Lower leg skin (tissue), 3 donors: ENCODE measurements around the gene EHMT1.

Experiments used
- CTCF ChIP-seq, 3 donors: fragments of 450-650 bp; IDR thresholded peaks; one replicate each; pipeline ENCODE4 v1.5.1; 2016; ENCODE audit warnings: antibody characterized with exemption in 3 of 3, mild to moderate bottlenecking in 3 of 3, moderate library complexity in 2 of 3
- POLR2A ChIP-seq, 2 donors: fragments of 450-650 bp; IDR thresholded peaks; one replicate each; pipeline ENCODE4 v1.6.1; 2016 to 2017; ENCODE audit warnings: antibody characterized with exemption in 2 of 2, mild to moderate bottlenecking in 1 of 2, moderate library complexity in 1 of 2

- TF ChIP-seq CTCF (IDR thresholded peaks at IDR 0.05) (no peak), POLR2A (IDR thresholded peaks at IDR 0.05) (no peak)
Measured at GRCh38 chr9:137748311-137748710, 129.5 kb downstream of the EHMT1 start.
